GM19468 (cell line): ENCODE data around the gene UPK1A.
A peak's percentile ranks its signal among the peaks of the same experiment; 100 is the strongest.
"Not testable (repeated sequence)": the region's sequence is repeated elsewhere in the genome, so short reads cannot be mapped to it uniquely, and the experiment has no call there.

ENCODE experiments used
- ATAC-seq: cut with Tn5 transposase; IDR thresholded peaks from one replicate; pipeline ENCODE4 v1.9.1; 2021; ENCODE audit warnings: mild to moderate bottlenecking, moderate library complexity, moderate number of reproducible peaks; ENCODE audit not compliant: unreplicated experiment; ENCODE audit errors: extremely low read depth

UPK1A gene

GRCh38 chr19:35675589-35676140 lies 9.3 kb downstream of the UPK1A start:
- ATAC-seq, result no peak

- ATAC-seq, result no peak
Measured at GRCh38 chr19:35689836-35690235, 23.5 kb downstream of the UPK1A start.

- not testable (repeated sequence) for ATAC-seq
Measured at GRCh38 chr19:35691106-35691505, 24.8 kb downstream of the UPK1A start.

- no peak for ATAC-seq
Measured at GRCh38 chr19:35692010-35692409, 25.7 kb downstream of the UPK1A start.

- no peak for ATAC-seq
Measured at GRCh38 chr19:35693422-35693821, 27.1 kb downstream of the UPK1A start.

- ATAC-seq, result no peak
Measured at GRCh38 chr19:35693835-35694599, 27.7 kb downstream of the UPK1A start.

GRCh38 chr19:35695895-35696422 lies 29.6 kb downstream of the UPK1A start:
- no peak for ATAC-seq

- ATAC-seq, result no peak
Measured at GRCh38 chr19:35696835-35697234, 30.5 kb downstream of the UPK1A start.

GRCh38 chr19:35702223-35703012 lies 36.1 kb downstream of the UPK1A start:
- ATAC-seq, result peak; percentile 85

GRCh38 chr19:35703343-35703742 lies 37.0 kb downstream of the UPK1A start:
- no peak for ATAC-seq

- ATAC-seq, result no peak
Measured at GRCh38 chr19:35704218-35704617, 37.9 kb downstream of the UPK1A start, which contains the start of gene ZBTB32. Gene ZBTB32 (plus strand): TSS chr19:35704558. CDS start chr19:35714627, 10,069 bp downstream.

GRCh38 chr19:35708391-35708790 lies 42.1 kb downstream of the UPK1A start:
- no peak for ATAC-seq

GRCh38 chr19:35710784-35711723 lies 44.7 kb downstream of the UPK1A start:
- no peak for ATAC-seq

GRCh38 chr19:35712567-35713505 lies 46.5 kb downstream of the UPK1A start:
- ATAC-seq, result no peak

GRCh38 chr19:35713506-35713850 lies 47.2 kb downstream of the UPK1A start:
- ATAC-seq, result no peak

GRCh38 chr19:35713904-35714495 lies 47.7 kb downstream of the UPK1A start:
- ATAC-seq, result no peak

GRCh38 chr19:35714601-35715354 lies 48.5 kb downstream of the UPK1A start:
- ATAC-seq, result no peak

- no peak for ATAC-seq
Measured at GRCh38 chr19:35715355-35715809, 49.1 kb downstream of the UPK1A start.
